OCI-LY1 (cell line): ENCODE results near the gene ATF7IP2.

Experiments
- H2AFZ ChIP-seq: fragments of 200-600 bp; sonication (generic), shearing (Covaris generic); 2 replicates; pipeline ENCODE4 v1.6.0; 2014; ENCODE audit warnings: antibody characterized with exemption, mild to moderate bottlenecking, low read length
- H3F3A ChIP-seq: fragments of 200-600 bp; sonication (generic), shearing (Covaris generic); 2 replicates; pipeline ENCODE4 v1.6.0; 2014; ENCODE audit warnings: mild to moderate bottlenecking, antibody characterized with exemption, low read length, moderate library complexity; ENCODE audit not compliant: insufficient read depth
- H3K27ac ChIP-seq: fragments of 200-600 bp; sonication (generic); 2 replicates; pipeline ENCODE4 v1.5.1; 2014; ENCODE audit warnings: low read length, mixed run types, mild to moderate bottlenecking, low read depth; ENCODE audit not compliant: poor library complexity, severe bottlenecking
- H3K27me3 ChIP-seq: fragments of 200-600 bp; sonication (generic); 2 replicates; pipeline ENCODE4 v1.6.0; 2014; ENCODE audit warnings: antibody characterized with exemption, mild to moderate bottlenecking, low read length, moderate library complexity; ENCODE audit not compliant: insufficient read depth
- H3K36me3 ChIP-seq: fragments of 200-600 bp; sonication (generic); 2 replicates; pipeline ENCODE4 v1.6.1; 2014; ENCODE audit warnings: mild to moderate bottlenecking, antibody characterized with exemption, low read length, moderate library complexity, mixed read lengths; ENCODE audit not compliant: insufficient read depth
- H3K4me1 ChIP-seq: fragments of 200-600 bp; sonication (generic); 2 replicates; pipeline ENCODE4 v1.5.1; 2014; ENCODE audit warnings: mild to moderate bottlenecking, low read length, moderate library complexity; ENCODE audit not compliant: insufficient read depth, severe bottlenecking
- H3K4me2 ChIP-seq: fragments of 200-600 bp; sonication (generic), shearing (Covaris generic); 2 replicates; pipeline ENCODE4 v1.6.1; 2014; ENCODE audit warnings: low read length
- H3K4me3 ChIP-seq: fragments of 200-600 bp; sonication (generic); 2 replicates; pipeline ENCODE4 v1.5.1; 2014; ENCODE audit warnings: low read length, low read depth, mild to moderate bottlenecking, mixed read lengths; ENCODE audit not compliant: poor library complexity, severe bottlenecking
- H3K79me2 ChIP-seq: fragments of 200-600 bp; shearing (Covaris generic); 2 replicates; pipeline ENCODE4 v1.6.1; 2016; ENCODE audit warnings: mixed run types, low read length, mixed read lengths; ENCODE audit not compliant: insufficient read depth
- H3K9ac ChIP-seq: fragments of 200-600 bp; sonication (generic), shearing (Covaris generic); 2 replicates; pipeline ENCODE4 v1.6.1; 2014; ENCODE audit warnings: mild to moderate bottlenecking, low read length, mixed read lengths
- H3K9me2 ChIP-seq: fragments of 200-600 bp; sonication (generic), shearing (Covaris generic); 2 replicates; pipeline ENCODE4 v1.6.1; 2014; ENCODE audit warnings: low read depth, mild to moderate bottlenecking, low read length, mixed read lengths
- H3K9me3 ChIP-seq: fragments of 200-600 bp; shearing (Covaris generic); 2 replicates; pipeline ENCODE4 v1.6.1; 2014; ENCODE audit warnings: low read length, mixed read lengths
- H4K20me1 ChIP-seq: fragments of 200-600 bp; sonication (generic), shearing (Covaris generic); 2 replicates; pipeline ENCODE4 v1.6.0; 2016; ENCODE audit warnings: mild to moderate bottlenecking, low read length; ENCODE audit not compliant: insufficient read depth
- CTCF ChIP-seq: fragments of 200-600 bp; sonication (generic), shearing (Covaris generic); IDR thresholded peaks from 2 replicates; pipeline ENCODE4 v1.5.1; 2017; ENCODE audit warnings: mild to moderate bottlenecking, antibody characterized with exemption, low read length, moderate library complexity, mixed read lengths
- EZH2 ChIP-seq: fragments of 200-600 bp; sonication (generic), shearing (Covaris generic); IDR thresholded peaks from 2 replicates; pipeline ENCODE4 v1.8.0; 2017; ENCODE audit warnings: borderline replicate concordance, mixed run types, mild to moderate bottlenecking, antibody characterized with exemption, low read length, moderate library complexity, mixed read lengths

Gene ATF7IP2

GRCh38 chr16:10367616-10368188, 18.2 kb upstream of the ATF7IP2 start:
- Histone ChIP-seq H3K79me2 (no peaks in the 10 kb centered on the region), H4K20me1 (no peaks in the 10 kb centered on the region), H3K4me2 (no peak overlapping the region), H3K9ac (no peak overlapping the region), H3K9me3 (no peaks in the 10 kb centered on the region), H3K9me2 (no peaks in the 10 kb centered on the region), H3K36me3 (no peaks in the 10 kb centered on the region), H2AFZ (no peak overlapping the region), H3K27me3 (no peaks in the 10 kb centered on the region), H3K4me3 (no peak overlapping the region), H3K4me1 (peaks cover 4% of the 10 kb centered on the region), H3K27ac (no peak overlapping the region), H3F3A (no peaks in the 10 kb centered on the region)
- no peak for TF ChIP-seq EZH2
- no peak for TF ChIP-seq CTCF

- Histone ChIP-seq H3K79me2 (no peaks in the 10 kb centered on the region), H4K20me1 (no peaks in the 10 kb centered on the region), H2AFZ (no peak overlapping the region), H3K4me3 (no peak overlapping the region), H3K27me3 (no peaks in the 10 kb centered on the region), H3K9me2 (no peaks in the 10 kb centered on the region), H3K4me1 (no peaks in the 10 kb centered on the region), H3K4me2 (no peak overlapping the region), H3K27ac (no peak overlapping the region), H3K9me3 (no peaks in the 10 kb centered on the region), H3K9ac (no peak overlapping the region), H3K36me3 (no peaks in the 10 kb centered on the region), H3F3A (no peaks in the 10 kb centered on the region)
- TF ChIP-seq EZH2 (no peak), CTCF (peak; percentile 14; the same call in 1 of the 2 replicates)
Observed at GRCh38 chr16:10368969-10369551, 16.8 kb upstream of the ATF7IP2 start.

- Histone ChIP-seq H3K27me3 (no peaks in the 10 kb centered on the region), H3K4me1 (no peaks in the 10 kb centered on the region), H3K36me3 (no peaks in the 10 kb centered on the region), H3K9me3 (no peaks in the 10 kb centered on the region), H3K9ac (no peak overlapping the region), H2AFZ (no peak overlapping the region), H3F3A (no peaks in the 10 kb centered on the region), H3K9me2 (no peaks in the 10 kb centered on the region), H3K4me2 (no peak overlapping the region), H4K20me1 (no peaks in the 10 kb centered on the region), H3K4me3 (no peak overlapping the region), H3K27ac (no peak overlapping the region), H3K79me2 (no peaks in the 10 kb centered on the region)
- TF ChIP-seq EZH2 (no peak), CTCF (no peak)
Observed at GRCh38 chr16:10370096-10370726, 15.7 kb upstream of the ATF7IP2 start.
